Cardiac muscle cell (in vitro differentiated cells and primary cell): Measurements from ENCODE around the gene HHIP. TPM values are rescaled to one million over a fixed set of nuclear protein-coding genes. Genes with fewer than 3 reads are reported as not detected.

Source experiments
- DNase-seq, 2 donors: peaks; one replicate each; pipeline versions ENCODE4 v3.0.0 to v3.0.0-alpha.2; 2010 to 2017; ENCODE audit warnings: low read depth in 1 of 2, low spot score in 1 of 2
- H3K27ac ChIP-seq: fragments of 200-600 bp; sonication (generic); 2 replicates; pipeline ENCODE4 v1.5.1; 2016
- H3K27me3 ChIP-seq: fragments of 200-600 bp; sonication (generic); 2 replicates; pipeline ENCODE4 v1.6.0; 2016; ENCODE audit warnings: control low read depth
- H3K36me3 ChIP-seq: fragments of 200-600 bp; sonication (generic); 2 replicates; pipeline ENCODE4 v1.5.1; 2016; ENCODE audit warnings: control low read depth
- H3K4me1 ChIP-seq: fragments of 200-600 bp; sonication (generic); 2 replicates; pipeline ENCODE4 v1.8.1; 2017; ENCODE audit warnings: low read depth, mild to moderate bottlenecking, mixed run types
- H3K4me3 ChIP-seq: fragments of 200-600 bp; sonication (generic); 2 replicates; pipeline ENCODE4 v1.5.1; 2016; ENCODE audit warnings: mild to moderate bottlenecking
- H3K9me3 ChIP-seq: fragments of 200-600 bp; sonication (generic); 2 replicates; pipeline ENCODE4 v1.5.1; 2017; ENCODE audit warnings: low read depth, mild to moderate bottlenecking, control low read depth
- polyA plus RNA-seq: library from polyadenylated mRNA; unstranded; fragments of >200 nt; fragmentation: Nextera tagmentation; extraction: Ambion mirVana; gene quantifications from 2 replicates; pipeline ENCODE4 v1.2.1, GENCODE V29; 2016
- total RNA-seq: library from RNA; depleted of rRNA; stranded (reverse); fragments of >200 nt; gene quantifications from 2 replicates; pipeline ENCODE4 v1.2.3, GENCODE V29; 2016
- TF ChIP-seq, protein P1 (sequence below): IDR thresholded peaks from 2 replicates; pipeline ENCODE4 v1.5.1; 2012; ENCODE audit warnings: low read depth, mild to moderate bottlenecking, low read length

Gene HHIP
- total and polyA plus RNA-seq, 2 experiments from 2014 or later: 0.99 TPM; not detected in 1

DNA sequence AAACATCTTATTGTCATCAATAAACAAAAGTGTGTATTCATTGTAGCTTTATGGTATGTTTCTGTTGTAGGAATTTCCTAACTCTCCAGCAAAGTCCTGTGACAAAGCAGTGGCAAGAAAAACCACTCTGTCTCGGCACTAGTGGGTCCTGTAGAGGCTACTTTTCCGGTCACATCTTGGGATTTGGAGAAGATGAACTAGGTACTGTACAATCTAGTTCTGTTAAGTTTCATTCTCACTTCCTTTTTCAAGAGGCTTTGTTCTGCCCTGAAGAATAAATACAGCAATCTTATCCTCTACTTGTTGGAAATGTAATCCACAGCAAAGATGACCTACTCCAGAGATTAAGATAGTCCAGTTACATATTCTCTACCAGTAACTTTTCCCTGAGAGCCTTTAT, 69.3 kb downstream of the HHIP start:
- Histone ChIP-seq H3K36me3 (no peaks in the 10 kb centered on the region), H3K4me3 (no peak overlapping the region), H3K27ac (no peak overlapping the region), H3K9me3 (no peaks in the 10 kb centered on the region), H3K27me3 (no peaks in the 10 kb centered on the region), H3K4me1 (no peaks in the 10 kb centered on the region)
- DNase-seq: no peak
- TF ChIP-seq, protein P1, sequence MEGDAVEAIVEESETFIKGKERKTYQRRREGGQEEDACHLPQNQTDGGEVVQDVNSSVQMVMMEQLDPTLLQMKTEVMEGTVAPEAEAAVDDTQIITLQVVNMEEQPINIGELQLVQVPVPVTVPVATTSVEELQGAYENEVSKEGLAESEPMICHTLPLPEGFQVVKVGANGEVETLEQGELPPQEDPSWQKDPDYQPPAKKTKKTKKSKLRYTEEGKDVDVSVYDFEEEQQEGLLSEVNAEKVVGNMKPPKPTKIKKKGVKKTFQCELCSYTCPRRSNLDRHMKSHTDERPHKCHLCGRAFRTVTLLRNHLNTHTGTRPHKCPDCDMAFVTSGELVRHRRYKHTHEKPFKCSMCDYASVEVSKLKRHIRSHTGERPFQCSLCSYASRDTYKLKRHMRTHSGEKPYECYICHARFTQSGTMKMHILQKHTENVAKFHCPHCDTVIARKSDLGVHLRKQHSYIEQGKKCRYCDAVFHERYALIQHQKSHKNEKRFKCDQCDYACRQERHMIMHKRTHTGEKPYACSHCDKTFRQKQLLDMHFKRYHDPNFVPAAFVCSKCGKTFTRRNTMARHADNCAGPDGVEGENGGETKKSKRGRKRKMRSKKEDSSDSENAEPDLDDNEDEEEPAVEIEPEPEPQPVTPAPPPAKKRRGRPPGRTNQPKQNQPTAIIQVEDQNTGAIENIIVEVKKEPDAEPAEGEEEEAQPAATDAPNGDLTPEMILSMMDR: no peak

DNA sequence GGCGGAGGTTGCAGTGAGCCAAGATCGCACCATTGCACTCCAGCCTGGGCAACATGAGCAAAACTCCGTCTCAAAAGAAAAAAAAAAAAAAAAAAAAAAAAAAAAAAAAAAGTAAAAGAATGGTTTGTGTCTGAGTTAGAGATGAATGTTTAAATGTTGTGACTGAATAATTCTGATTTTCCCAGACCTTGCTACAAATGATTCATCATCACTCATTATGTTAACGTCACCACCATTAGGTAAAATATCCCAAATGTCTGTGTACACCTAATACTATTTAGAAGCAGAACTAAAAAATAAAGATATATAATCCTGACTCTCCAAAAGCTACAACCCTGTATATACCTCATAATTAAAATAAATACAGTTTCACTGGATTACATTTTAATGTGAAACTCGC, 70.8 kb downstream of the HHIP start:
- Histone ChIP-seq H3K4me3 (no peak overlapping the region), H3K4me1 (no peaks in the 10 kb centered on the region), H3K27me3 (no peaks in the 10 kb centered on the region), H3K9me3 (no peaks in the 10 kb centered on the region), H3K27ac (no peak overlapping the region), H3K36me3 (no peaks in the 10 kb centered on the region)
- TF ChIP-seq, protein P1: no peak
- no peak for DNase-seq

DNA sequence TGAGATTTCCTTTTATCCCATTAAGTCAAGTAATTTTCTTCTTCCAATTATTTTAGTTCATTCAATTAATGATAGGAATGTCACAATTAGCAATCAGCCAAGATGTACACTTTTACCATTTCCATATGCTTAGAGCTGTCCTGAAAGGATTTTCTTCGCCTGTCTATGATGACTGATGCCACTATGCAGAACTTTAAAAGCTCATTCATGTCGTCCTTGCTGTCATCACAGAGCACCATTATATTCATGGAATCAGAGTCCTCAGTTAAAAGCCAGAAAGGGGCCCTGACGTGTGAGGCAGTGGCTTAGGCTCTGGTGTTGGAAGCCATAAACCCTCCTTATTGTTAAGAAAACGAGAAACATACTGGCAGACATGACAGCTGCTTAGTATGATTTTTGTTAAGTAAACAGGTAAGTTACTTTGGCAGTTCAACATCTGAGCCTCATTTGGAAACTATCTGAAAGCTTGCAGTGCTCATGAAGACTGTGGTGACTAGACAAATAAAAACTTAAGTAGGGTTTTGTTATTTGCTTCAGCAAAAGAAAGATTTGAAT, 73.1 kb downstream of the HHIP start:
- TF ChIP-seq, protein P1: no peak
- Histone ChIP-seq H3K4me3 (no peak overlapping the region), H3K27ac (no peak overlapping the region), H3K4me1 (no peaks in the 10 kb centered on the region), H3K36me3 (no peaks in the 10 kb centered on the region), H3K9me3 (no peaks in the 10 kb centered on the region), H3K27me3 (no peaks in the 10 kb centered on the region)
- DNase-seq: no peak

DNA sequence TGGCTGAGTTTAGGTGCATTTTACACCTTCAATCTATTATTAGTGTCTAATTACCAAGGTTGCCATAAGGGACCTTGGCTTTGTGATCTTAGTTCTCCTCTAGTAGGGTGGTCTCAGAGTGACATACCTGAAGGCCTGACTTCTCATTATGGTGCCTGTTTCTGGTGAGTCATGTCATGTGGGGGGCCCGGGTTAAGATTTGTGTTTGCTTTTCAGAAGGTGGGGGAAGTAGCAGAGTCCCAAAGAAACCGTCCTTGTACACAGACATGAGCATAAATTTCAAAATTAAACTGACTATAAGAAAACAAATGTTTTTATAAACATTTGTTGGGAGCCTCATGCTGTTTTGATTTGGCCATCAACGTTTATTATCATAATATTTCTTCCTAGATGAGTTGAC, 74.5 kb downstream of the HHIP start:
- no peaks in the 10 kb centered on the region for H3K36me3 ChIP-seq
- no peak for DNase-seq
- no peaks in the 10 kb centered on the region for H3K4me1 ChIP-seq
- no peak overlapping the region for H3K27ac ChIP-seq
- H3K27me3 ChIP-seq: no peaks in the 10 kb centered on the region
- H3K4me3 ChIP-seq: no peak overlapping the region
- TF ChIP-seq, protein P1: no peak
- no peaks in the 10 kb centered on the region for H3K9me3 ChIP-seq

DNA sequence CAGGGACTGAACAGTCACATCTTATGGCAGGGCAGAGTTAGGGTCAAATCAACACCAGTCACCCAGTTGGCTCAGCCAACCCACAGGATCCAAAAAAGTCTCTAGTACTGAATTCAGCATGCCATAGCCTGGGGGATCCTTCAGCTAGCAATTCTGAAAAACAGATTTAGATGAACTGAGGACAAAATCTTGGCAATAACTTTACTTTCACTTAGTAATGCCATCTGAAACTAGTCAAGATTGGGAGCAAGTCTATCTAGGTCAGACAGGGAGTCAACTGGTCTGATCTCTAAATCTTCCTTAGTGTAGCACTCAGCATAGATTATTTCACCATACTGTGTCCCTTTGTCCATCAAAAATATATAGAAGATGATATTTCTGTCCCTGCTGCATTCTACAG, 76.0 kb downstream of the HHIP start:
- TF ChIP-seq, protein P1: no peak
- H3K4me1 ChIP-seq: no peaks in the 10 kb centered on the region
- no peak overlapping the region for H3K4me3 ChIP-seq
- no peak overlapping the region for H3K27ac ChIP-seq
- no peaks in the 10 kb centered on the region for H3K27me3 ChIP-seq
- H3K36me3 ChIP-seq: no peaks in the 10 kb centered on the region
- H3K9me3 ChIP-seq: no peaks in the 10 kb centered on the region
- DNase-seq: no peak

DNA sequence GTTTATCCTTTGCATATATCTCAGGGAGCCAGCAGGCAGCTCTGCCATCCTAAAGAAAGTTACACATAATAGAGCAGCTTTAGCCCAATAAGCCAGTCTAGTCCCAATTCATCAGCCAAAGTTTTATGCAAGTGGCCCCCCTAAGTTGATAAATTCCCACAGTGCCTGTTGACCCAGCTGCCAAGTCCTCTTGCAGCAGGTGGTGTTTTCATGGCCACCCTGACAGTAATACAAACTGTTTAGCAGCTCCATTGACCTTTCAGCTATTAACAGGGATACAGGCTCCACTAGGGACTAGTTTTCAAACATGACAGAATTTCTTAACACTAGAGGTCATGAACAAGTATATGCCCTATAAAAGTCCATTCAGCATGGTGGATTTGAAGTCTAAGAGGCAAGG, 77.5 kb downstream of the HHIP start:
- Histone ChIP-seq H3K4me3 (no peak overlapping the region), H3K4me1 (no peaks in the 10 kb centered on the region), H3K27me3 (no peaks in the 10 kb centered on the region), H3K36me3 (no peaks in the 10 kb centered on the region), H3K9me3 (no peaks in the 10 kb centered on the region), H3K27ac (no peak overlapping the region)
- TF ChIP-seq, protein P1: no peak
- DNase-seq: no peak
